COLO668 (cell line): ENCODE data around the gene AVEN.
A peak's percentile ranks its signal among the peaks of the same experiment; 100 is the strongest.

Experiments used
- DNase-seq: peaks from one replicate; lab custom pipeline; 2025; ENCODE audit not compliant: unreplicated experiment; lab: John Stamatoyannopoulos, UW

The AVEN gene

DNA sequence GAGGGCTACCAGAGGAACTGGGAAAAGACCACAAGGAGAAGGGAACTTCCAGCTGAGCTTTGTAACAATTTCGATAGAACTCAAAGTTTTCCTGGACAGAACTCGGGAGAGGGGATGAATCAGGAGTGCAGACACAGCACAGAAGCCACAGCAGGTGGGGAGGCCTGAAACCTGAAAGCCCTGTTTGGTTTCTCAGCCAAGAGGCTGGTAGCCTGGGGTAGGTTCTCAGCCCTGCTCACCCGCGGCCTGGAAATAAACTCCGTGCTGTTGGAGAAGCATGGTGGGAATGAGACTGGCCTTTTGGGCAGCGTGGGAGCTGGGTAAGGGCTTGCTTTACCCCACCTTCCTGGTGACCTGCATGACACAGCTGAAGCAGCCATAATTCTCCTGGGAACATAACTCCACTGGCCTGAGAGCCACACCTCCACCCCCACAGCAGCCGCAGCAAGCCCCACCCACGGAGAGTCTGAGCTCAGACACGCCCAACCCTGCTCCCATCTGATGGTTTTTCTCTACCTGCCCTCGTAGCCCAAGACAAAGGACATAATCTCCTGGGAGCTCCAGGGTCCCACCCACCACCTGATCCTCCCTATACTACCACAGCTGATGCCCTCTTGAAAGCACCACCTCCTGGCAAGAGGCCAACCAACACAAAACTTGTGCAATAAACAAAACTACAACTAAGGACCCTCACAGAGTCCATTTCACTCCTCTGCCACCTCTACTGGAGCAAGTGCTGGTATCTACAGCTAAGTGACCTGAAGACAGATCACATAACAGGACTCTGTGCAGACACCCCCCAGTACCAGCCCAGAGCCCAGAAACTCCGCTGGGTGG, 123.2 kb downstream of the AVEN start:
- peak; percentile 56 for DNase-seq

GRCh38 chr15:33913459-33913858, 125.5 kb downstream of the AVEN start:
- no peak for DNase-seq

- no peak for DNase-seq
Measured at GRCh38 chr15:33912326-33912725, 126.7 kb downstream of the AVEN start.

DNA sequence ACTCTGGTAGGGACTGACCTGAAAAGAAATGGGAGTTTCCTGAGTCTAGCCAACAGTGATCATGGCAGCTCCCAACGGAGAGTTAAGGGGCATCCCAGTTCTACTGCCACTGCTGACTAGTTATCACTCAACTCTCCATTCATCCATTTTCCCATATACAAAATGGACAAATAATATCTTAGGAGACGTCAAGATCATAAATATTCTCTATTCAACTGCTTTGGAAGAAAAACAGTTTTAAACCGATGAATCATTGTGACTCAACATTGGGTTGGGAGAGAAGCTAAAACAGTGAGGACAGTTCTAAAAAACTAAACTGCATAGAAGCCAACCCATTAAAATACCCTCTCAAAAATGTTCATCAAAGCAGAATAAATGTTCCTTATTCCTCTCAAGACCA, 128.3 kb downstream of the AVEN start:
- no peak for DNase-seq

DNA sequence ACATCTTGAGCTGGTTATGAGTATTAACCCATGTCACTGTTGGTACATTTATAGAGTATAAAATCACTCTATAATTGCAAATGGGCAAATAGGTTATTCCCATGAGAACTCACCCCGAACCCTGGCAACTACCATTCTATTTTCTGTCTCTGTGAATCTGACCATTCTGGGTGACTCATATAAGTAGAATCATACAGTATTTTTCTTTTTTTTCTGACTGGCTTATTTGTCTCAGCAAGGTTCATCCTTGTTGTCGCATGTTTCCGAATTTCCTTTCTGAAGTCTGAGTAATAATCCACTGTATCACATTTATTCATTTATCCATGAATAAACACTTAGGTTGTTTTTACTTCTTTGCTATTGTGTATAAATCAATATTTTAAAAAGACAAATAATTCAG, 130.6 kb downstream of the AVEN start:
- DNase-seq = no peak

DNA sequence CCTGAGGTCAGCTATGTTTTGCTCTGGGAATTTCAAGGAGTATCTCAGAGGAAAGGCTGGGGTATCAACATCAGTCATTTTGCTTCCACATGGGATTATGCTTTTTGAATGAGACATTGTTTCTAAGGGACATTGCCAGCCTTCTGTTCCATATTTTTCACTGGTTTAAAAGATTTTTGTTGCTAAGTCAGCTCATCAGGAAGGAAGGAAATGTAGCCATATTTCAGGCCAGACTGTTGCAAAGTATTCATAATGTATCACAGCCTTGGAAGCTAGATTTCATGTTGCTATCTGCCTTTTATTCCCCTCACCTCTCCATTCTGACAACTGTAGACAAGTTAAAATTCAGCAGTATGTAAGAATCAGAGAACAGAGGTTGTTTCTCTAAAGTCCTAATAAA, 131.7 kb downstream of the AVEN start:
- no peak for DNase-seq

GRCh38 chr15:33903661-33904060, 135.3 kb downstream of the AVEN start:
- DNase-seq = no peak

GRCh38 chr15:33902043-33902442, 137.0 kb downstream of the AVEN start:
- DNase-seq = no peak

- DNase-seq = no peak
Measured at GRCh38 chr15:33894193-33894592, 144.8 kb downstream of the AVEN start.

- no peak for DNase-seq
Measured at GRCh38 chr15:33888176-33888575, 150.8 kb downstream of the AVEN start.

DNA sequence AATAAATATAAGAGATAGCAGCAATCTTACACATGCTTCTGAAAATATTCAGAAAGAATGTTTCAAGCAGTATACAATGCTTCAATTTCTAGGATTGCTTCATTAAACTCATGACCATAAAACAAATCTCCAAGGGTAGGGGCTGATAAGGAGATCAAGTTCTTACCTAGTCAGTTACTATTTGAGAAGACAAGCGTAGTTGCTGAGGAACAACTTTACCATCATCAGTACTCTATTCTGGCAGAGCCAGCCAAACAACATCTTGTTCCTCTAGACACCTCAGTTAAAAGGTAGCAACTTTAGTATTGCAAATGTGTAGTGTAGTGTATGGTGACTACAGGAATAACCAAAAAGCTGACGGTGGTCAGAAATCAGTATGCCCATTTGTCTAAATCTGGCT, 156.1 kb downstream of the AVEN start:
- no peak for DNase-seq

DNA sequence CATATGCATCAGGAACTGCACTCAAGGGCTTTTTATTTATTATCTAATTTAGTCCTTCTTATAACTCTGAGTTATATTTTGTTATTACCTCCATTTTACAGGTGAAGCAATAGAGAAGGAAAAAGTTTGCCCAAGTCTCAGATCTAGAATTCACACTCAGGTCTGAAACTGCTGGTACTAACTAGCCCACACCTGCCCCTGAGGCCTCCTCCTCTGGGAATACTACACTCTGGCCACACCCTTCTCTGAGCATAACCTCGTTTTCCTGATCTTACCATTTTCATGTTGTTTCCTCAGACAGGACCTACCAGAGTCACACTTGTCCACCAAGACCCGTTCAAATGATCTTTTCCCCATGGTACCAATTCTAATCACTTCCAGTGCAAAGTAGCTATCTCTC, 164.8 kb downstream of the AVEN start:
- no peak for DNase-seq

GRCh38 chr15:33872416-33873106, 166.4 kb downstream of the AVEN start:
- DNase-seq = no peak

DNA sequence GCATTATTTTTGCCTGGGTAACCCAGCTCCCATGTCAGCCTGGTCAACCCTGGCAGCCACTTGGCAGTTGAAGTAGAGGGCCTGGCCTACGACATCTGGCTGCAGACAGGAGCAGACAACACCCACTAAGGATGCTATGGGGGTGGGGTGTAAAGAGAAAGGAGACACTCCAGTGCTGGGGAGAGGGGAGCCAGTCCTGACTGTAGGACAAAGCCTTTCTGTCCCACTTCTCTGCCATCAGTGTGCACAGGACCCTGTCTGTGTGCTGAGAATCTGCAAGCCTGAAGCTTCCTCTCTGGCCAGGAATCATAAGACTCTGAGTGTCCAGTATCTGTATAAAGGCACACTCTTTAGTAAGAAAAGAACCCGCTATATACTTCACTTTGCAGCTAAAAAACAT, 167.0 kb downstream of the AVEN start:
- DNase-seq = no peak

DNA sequence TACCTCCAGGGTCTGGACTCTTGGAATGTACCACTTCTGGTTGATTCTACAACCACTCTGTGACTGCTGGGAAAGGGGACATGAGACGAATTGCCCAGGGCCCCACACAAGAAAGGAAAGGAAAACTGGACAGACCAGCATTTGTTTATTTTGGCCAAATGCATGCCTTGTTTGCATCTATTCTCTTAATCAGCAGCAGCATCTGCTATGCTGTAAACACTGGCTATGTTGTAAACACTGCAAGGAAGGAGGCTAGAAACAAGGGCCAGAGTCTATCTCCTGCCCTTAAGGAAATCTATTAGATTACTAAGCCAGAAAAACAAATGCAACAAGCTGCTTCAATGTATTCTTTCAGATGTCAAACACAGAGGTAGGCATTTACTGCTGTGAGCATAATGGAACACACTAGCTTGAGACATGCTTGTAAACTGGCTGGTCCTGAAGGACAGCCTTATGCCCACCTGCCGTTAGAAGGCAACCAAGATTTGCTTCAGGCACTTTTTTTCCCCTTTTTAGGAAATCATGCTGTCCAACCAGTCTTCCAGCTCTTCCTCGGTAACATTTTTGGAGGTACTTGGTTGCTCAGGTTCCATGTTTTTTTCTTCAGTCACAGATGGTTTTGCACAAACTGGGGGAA, 172.8 kb downstream of the AVEN start:
- DNase-seq = no peak

DNA sequence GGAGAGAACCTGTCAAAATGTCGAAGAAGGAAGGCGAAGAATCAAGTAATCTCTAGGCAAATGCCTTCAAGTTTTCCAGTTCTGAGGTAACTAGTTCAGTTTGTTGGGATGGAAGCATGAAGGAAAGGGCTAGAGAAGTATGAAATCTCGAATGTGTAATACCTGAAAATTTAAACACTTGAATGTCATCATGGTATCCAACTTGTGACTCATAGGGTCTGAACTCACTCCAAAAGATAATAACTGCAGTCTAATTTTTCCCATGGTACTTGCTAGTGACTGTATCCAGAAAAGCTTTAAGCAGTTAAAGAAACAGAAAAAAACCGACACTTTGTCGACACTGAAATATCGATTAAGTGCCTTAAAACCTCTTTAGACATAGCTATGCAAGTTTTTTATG, 173.6 kb downstream of the AVEN start:
- DNase-seq = no peak

DNA sequence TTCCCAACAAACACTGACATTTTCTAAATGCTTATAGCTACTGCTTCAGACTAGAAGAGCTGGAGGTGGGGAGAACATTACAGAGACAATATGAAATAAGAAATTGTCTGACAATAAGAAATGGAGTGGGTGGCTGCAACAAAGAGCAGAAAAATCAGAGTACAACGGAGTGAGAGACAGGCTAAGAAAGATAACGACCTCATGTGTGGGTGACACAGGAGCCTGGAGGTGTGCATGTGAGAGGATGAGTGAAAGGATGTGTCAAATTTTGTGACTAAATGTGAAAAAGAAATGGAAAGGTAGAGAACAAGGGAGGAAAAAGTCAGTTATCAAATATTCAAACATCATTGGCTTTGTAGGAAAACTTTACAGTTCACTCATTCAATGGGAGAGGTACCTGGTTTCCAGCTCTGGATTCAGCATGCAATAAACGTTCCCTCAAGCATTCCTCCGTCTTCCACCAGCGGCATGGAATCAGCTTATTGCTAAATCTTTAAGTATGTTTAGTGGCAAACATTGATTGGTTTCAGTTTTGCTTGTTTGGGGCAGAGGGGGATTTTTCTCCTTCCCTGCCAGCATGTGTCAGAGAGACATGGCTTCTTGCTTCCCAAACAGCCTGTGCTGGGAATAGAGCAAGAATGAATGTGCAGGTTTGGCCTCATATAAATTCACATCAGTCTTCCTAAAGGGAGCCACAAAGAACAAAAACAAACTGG, 174.5 kb downstream of the AVEN start:
- DNase-seq = no peak

GRCh38 chr15:33860754-33861153, 178.2 kb downstream of the AVEN start:
- DNase-seq = no peak

- DNase-seq = no peak
Measured at GRCh38 chr15:33859992-33860545, 178.9 kb downstream of the AVEN start.

DNA sequence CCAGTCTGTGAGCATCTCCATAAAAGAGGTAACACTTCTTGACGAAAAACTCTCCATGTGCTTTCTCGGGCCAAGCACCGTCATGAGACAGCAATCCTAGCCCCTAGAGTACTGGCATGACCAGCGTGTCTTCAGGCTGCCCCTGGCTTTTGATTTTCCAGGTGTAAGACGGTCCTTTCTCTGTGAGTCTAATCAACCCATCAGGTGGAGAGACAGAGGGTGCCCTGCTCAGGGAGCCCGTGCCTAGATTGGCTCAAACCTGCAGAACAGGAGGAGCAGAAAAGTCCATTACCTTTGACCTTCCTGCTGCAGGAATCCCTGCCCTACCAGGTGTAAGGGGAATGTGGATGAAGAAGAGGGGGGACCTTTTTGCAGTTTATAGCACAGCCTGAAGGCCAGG, 180.2 kb downstream of the AVEN start:
- no peak for DNase-seq

DNA sequence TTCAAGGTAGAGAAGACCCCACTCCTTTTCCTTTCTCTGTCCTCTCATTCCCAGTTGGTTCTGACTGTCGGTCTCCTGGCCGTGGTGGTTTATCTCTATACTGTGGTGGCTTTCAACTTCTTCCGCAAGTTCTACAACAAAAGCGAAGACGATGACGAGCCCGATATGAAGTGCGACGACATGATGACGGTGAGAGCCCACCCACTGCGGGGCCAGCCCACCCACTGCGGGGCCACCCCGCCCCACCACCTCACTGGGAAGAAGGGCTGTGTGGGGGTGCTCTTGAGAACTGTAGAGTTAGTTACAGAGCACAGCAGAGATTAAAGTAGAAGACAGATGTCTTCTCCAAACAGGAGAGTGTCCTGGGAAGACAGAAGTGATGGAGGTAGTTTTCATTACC, 181.3 kb downstream of the AVEN start:
- DNase-seq = no peak
